GM21360 (cell line): Measurements from ENCODE around the gene GEMIN7.

ENCODE experiments used
- ATAC-seq: cut with Tn5 transposase; IDR thresholded peaks from one replicate; pipeline ENCODE4 v1.9.1; 2021; ENCODE audit warnings: mild to moderate bottlenecking, moderate library complexity; ENCODE audit not compliant: unreplicated experiment

Gene GEMIN7

DNA sequence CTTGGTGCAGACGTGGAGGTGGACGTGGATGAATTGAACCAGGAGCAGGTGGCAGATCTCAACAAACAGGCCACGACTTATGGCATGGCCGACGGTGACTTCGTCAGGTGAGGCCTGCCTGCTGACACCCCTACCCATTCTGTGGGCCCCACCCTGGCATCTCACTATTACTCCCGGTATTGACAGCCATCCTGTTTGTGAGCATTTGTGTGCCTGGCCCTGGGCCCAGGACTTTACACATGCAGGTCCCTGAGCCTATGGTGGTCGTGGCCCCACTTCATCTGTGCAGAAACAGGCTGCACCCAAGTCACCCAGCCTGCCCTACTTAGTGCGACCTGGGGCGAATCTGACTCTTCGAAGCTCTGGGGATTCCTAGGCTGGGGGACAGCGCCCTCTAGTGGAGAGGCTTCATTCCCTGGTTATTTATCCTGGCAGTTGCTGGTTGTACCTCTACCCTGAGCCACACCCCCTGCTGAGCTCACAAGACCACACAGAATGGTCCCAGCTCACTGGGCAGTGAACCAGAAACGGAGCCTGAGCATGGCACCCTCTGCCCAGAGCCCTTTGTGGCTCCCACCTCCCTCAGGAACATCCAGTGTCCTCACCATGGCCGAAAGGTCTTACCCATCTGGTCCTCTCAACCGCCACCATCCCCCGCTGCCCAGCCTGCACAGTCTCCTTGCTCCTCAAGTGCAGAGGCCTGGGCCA, 19.6 kb upstream of the GEMIN7 start:
- ATAC-seq, result no peak

- ATAC-seq, result no peak
Observed at GRCh38 chr19:45061965-45062364, 17.1 kb upstream of the GEMIN7 start.

- no peak for ATAC-seq
Observed at GRCh38 chr19:45063851-45064801, 14.9 kb upstream of the GEMIN7 start.

DNA sequence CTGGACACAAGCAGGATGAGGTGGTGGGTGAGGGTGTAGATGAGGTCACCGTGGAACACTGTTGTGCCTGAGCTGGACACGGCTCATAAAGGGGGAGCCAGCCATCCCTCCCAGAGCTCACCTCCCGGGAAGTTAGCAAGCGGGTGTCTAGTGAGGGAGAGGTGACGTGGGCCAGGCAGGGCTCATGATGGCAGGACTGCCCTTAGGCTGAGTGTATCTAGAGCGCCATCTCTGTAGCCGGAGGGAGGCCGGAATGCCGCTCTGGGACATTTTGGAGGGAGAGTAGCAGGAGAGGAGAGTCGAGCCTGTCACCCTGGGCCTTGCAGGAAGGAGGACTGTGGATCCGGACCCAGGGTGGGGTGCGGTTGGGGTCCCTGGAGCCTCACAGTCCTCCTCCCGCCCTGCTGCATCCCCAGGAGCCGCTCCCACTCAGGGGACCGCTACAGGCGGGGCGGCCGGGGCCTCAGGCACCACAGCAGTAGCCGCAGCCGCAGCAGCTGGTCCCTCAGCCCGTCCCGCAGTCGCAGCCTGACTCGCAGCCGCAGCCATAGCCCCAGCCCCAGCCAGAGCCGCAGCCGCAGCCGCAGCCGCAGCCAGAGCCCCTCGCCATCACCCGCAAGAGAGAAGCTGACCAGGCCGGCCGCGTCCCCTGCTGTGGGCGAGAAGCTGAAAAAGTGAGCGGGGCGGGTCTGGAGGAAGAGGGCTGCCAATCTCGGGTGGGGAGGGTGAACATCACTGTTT, 12.0 kb upstream of the GEMIN7 start:
- no peak for ATAC-seq

DNA sequence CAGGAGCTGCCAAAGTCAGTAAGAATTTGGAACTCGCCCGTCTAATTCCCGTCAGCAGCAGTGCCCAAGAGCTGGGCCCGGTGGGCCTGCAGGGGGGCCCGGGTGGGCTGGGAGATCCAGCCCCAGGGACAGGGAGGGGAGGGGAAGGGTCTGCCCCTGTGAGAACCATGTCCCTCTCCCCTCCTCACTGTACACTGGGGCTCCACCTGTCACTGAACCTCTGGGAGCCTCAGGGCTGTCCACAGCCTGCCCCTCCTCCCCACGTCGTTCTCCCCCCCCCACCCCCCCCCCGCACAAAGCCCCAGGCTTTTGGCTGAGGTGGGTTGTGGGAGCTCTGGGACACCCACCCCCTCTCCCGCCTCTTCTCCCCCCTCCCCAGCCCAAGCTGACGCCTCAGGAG, 11.0 kb upstream of the GEMIN7 start:
- ATAC-seq, result no peak

DNA sequence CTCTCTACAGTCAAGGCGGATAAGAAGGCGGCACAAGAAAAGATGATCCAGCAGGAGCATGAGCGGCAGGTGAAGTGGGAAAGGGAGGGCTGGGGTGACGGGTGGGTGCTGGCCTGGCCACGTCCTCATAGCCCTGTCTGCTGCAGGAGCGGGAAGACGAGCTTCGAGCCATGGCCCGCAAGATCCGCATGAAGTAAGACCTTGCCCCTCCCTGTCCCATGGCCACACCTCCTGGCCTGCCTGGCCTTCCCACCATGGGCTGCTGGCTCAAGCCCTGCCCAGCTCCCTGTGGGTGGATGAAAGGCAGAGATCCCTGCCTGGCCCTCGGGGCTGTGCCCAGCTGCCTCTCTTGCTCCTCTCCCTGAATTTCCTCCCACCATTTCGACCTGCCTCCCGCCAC, 10.0 kb upstream of the GEMIN7 start:
- ATAC-seq, result no peak

DNA sequence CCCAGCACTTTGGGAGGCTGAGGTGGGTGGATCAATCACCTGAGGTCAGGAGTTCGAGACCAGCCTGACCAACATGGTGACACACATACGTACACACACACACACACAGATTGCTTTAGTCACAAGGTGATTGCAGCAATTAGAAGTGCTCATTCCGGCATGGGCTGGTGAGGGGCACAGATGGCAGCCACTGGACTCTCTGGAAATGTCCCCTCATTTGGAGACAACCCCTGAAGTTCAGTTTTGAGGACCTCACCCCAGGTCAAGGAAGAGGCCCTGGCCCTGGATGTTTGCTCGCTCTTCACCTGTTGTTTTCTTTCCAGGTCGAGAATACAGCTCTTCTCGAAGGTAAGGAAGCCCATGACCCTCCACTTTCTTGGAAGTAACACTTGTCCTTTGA, 8.8 kb upstream of the GEMIN7 start:
- ATAC-seq, result no peak

- ATAC-seq, result no peak
Observed at GRCh38 chr19:45070861-45071544, 8.1 kb upstream of the GEMIN7 start.

- no peak for ATAC-seq
Observed at GRCh38 chr19:45071545-45071938, 7.5 kb upstream of the GEMIN7 start.

DNA sequence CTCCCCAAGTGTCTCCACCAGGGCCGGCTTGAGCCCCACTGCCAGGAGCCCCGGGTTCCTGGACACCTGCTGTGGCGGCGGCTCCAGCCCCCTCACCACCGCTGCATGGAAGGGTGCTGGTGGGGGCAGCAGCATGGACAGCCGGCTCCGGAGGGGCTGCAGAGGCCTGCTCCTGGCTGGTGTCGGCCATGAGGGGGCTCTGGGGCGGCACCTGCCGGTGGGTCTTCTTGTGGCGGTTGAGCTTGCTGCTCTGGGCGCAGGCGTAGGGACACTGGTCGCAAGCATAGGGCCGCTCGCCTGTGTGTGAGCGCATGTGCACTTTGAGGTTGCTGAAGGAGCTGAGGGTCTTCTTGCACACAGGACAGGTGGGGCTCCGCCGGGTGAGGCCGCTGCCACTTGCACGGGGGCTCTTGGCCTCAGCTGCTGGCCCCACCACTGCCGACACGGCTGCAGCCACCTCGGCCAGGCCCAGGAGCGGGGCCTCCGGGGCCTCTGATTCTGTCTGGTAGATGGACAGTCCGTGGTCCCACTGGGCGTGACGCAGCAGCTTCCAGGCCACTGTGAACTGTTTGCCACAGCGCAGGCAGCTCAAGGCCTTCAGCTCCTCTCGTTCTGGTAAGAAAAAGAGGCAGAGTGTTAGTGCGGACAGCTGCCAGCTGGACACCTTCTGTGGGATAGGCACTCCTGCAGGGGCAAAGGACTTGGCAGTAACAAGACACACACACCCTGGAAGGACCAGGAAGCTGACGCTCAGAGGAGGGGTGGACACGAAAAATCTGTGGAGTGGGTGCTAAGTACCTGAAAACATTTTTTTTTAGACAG, 6.9 kb upstream of the GEMIN7 start:
- no peak for ATAC-seq

DNA sequence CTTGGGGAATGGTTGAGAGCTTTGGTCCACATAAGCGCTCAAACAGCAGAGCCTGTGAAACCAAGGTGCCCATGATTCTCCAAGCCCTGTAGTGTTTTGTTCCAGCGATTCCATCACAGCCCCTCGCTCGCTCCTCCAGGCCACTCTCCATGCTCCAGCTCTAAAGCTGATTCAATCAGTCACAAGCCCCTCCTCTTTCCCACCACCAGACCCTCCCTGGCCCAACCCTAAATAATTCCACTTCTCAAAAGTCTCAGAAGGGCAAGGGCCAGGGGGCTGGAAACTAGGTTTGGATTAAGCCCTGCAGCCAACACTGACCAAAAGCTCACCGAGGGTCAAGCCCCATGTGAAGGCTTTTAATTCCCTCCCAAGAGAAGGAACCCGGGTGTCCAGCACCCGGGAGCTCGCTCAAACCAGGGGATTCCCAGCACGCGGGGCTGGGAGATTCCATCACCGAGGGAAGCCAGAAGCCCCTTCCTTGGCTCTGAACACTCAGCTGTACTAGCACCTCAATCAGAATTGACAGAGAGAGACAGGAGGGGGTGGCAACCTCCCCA, 4.2 kb upstream of the GEMIN7 start:
- ATAC-seq, result no peak

DNA sequence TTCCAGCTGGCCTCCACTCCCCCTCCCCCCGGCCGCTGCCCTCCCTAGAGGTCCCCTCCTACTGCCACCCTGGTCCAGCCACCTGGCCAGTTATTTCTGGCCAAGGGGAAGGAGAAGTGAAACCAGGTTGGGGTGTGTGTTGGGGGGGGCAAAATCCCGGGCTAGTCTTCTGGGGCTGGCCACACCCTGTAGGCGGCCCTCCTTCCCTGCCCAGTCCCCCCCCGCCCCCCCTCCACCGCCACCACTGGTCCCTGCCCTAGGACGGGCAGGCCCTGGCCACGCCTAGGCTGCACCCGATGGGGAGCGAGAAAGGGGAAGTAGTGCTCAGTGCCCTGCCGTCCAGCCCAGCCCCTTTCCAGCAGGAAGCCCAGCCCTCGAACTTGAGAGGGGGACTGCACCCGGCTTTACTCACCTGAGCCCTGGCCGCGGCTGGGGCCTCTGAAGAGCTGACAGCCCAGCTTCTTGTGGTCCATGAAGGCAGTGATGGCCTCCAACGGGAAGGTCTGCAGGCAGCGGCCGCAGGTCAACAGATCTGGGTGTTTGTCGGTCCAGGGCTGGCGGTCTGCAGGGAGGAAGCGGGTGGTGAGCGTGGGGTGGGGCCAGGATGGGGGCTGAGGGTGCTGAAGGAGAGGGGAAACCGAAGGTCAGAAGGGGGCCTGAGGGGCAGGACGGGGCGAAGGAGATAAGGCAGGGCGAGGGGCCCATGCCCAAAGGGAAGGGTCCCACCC, 3.6 kb upstream of the GEMIN7 start:
- ATAC-seq, result peak; percentile 46

DNA sequence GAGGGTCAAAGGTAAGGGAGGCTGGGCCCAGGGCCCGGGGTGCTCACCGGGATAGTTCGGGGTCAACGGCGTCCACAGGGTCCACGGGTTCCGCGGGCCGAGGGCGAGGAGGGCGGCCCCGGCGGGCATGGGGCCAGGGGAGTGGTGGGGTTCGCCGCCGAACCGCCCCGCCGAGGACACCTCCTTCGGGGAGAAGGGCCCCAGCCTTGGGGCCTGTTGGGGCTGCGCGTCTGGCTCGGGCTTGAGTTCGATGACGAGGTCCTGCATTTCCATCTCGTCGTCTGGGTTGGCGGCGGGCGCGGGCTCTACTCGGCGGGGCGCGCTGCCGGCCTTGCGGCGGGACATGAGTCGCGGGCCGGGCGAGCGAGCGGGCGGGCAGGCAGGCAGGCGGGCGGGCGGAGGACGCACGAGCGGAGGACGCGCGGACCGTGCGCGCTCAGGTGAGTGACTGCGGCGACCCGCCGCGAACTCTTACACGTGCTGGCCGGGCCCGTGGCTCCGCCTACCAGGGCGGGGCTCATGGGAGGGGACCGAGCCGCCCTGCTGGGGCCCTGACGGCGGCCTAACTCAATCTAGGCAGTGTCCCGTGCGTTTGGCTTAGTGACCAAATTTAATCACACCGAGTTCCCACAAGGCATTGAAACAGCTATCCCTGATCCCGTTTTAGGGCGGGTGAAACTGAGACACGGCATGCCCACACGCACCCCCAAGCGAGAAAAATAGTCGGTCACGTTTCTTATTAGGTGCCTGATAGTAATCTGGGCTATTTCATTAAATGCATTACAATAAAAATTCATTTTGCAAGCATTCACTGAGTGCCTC, 2.8 kb upstream of the GEMIN7 start, which contains the start of gene ZNF296:
ZNF296 (minus strand) TSS at position 450 of the 822 bp plus-strand sequence; CDS start at position 345, 105 bp downstream.
- peak; percentile 45 for ATAC-seq

GRCh38 chr19:45076851-45077730, 2.0 kb upstream of the GEMIN7 start:
- ATAC-seq, result no peak

DNA sequence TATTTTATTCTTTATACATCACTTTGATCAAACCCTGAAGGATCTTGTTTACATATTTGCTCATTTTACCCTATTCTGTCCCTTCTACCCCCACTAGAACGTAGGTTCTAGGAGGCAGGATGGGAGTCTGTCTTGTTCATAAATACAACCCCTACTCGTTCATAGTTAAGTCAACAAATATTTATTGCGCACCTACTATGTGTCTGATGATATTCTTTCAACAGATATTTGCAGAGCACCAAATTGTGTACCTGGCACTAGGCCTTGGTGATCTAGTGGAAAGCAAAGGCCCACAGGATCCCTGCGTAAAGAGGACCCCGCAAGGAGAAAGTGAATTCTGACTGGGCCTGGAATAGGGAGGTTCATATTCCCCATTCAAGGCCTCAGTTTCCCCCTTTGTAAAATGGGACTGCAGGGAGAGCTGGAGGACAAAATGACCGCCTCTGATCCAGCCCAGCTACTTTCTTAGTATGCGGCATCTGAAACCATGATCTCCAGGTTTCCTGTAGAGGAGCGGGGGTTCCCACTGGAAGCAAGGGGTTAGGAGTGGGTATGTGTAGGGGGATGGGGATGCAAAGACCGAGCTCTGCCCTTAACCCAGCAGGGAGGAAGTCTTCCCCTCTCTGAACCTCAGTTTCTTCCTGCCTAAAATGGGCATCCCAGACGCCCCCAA, 534 bp upstream of the GEMIN7 start:
- no peak for ATAC-seq

DNA sequence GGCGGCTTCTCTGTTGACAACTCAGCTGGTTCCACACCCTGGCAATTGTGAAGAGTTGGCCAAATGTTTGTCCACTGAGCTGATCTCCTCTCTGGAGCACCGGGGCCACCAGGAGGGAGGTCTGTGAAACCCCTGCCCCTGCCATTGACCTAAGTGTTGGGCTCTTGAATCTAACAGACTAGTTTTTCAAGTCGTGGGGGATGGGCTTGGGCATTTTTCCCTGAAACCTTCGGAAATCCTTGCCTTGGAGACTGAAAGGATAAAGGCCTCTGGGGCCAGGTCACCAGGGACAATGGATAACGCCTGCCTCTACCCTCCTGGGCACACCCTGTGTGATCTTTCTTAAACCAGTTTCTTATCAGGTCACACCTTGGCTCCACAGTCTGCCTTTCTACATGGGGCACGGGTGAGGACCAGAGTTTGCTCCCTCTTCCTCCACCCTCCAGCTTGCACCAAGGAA, 881 bp downstream of the GEMIN7 start:
- no peak for ATAC-seq
